Colon (tissue), 2 donors: Measurements from ENCODE around the gene MGRN1.

ENCODE experiments used
- FAIRE-seq: peaks from 2 replicates; lab custom pipeline; 2012; peaks lifted over from hg19 to GRCh38; lab: Jason Lieb, UNC
- donor health status: control.
- donor health status: control.

MGRN1 gene

DNA sequence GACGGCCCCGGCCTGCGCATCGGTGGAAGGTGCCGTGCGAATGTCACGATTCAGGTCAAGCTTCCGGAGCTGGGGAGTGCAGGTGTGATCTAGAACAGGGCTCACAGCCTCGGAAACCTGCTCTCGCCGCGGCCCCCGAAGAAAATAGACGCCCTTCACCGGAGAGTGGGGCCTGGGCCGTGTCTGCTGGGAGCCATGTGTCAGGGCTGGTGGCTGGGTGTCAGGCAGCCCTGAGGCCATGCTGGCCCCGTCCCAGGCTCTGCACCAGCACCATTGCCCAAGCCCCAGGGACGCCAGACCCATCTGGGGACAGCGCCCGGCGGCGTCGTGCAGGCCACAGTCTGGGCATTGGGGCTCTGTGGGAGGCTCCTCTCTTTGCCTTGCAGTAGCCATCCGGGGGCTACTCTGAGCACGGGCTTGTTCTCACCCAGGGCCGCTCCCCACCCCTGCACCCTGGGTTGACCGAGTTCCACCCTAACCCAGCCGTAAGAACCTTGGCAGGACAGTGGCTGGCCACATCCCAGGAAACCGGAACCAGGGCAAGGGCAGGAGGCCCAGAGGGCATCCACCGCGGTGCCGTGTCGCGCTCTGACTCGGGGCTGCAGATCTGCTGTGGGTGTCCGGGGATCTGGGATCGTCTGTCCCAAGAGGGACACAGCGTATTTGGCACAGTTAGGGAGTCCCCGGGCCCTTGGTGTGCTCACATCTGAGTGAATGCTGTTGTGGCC is 63.5 kb downstream of the MGRN1 start:
- no peak for FAIRE-seq

DNA sequence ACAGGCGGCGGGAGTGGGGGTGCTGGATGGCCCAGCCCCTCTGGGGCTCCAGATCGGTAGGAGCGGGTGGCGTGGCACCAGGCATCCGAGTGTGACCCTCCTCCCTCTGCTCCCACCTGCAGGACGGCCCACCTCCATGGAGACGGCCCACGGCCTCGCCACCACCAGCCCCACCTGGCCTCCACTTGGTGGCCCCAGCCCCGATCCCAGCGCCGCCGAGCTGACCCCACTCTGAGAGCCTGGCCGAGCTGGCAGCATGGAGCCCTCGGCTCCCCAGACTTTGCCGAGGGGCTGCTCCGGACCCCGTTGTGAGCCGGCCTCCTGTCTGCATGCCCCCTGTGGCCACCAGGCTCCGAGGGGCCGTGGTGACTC is 64.0 kb downstream of the MGRN1 start:
- FAIRE-seq: no peak

DNA sequence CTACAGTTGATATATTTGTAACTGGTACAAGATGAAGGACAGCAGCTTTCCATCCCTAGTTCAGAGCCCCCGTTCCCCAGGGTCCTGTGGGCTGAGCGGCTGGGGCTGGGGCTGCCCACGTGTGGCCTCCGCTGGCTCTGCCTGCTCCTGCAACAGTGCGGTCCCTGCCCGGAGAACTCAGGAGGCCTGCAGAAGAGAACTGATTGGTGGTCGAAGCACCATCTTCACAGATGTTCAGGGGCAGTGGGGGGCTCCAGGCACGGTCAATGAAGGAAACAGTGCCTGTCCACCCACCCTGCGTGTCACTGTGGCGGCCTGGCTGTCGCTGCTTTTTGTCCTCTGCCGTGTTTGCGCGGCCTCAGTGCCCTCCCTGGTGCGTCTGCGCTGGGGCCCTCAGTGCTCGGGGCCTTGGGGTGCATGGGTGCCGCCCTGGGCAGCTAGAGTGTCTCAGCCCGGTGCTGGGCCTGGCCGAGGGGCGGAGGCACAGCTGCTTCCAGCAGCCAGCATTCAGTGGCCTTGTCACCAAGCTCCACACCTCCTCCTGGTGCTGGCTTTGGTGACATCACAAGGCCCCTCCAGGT is 64.6 kb downstream of the MGRN1 start:
- no peak for FAIRE-seq

DNA sequence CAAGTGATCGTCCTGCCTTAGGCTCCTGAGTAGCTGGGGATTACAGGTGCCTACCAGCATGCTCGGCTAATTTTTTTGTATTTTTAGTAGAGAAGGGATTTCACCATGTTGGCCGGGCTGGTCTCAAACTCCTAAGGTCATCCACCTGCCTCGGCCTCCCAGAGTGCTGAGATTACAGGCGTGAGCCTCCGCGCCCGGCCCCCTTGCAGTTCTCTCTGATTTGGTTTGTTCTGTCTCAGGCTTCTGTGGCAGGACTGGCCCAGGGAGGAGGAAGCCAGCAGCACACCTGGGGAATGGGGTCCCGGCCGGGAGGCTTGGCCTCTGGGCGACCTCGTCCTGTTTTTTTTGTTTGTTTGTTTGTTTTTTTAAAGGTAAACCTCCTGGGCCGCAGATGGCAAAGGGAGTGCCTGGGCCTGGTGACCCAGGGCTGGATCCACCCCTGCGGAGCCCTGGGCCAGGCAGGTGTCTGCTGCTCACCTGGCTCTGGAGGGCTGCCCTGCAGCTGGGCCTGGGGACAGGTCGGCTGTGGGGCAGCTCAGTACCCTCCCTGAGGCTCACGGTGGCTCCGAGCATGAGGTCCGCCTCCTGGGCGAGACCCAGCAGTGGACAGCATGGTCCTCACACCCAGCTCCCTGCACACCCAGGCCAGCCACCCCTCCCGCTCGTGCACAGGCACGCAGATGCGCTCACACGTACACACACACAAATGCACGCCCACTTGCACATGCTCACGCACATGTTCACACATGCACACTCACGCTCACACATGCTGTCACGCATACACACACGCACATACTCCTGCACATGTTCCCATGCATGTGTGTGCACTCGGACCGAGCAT is 65.5 kb downstream of the MGRN1 start:
- no peak for FAIRE-seq

DNA sequence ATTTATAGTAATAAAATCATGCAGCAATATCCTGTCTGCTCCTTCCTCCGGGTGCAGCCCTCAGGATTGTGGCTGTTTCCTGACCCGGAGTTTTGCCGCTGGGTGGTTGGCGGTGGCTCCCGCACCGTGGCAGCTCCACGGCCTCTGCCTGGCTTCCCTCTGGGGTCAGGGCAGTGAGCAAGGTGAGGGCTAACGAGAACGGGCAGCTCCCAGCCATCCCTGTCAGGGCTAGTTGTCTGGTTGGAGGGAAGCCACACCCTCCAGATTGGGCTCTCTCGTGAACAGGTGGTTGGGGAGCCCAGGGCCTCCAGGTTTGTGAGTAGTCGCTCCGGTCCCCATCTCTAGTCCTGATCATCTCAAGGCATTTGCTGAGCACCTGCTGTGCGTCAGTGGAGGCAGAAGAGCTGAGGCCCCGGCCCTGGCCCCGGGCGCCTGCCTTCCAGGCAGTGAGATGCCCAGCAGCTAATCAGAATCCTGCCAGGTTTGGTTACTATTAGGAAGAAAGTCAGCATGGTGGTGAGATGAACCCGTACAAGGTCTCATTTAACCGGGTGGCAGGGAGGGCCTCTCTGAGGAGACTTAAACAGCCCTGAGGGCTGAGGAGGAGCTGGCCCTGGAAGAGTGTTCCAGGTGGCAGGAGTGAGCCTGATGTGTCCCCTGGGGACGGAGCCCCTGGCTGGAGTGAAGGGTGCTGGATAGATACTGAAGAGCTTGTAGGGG is 66.5 kb downstream of the MGRN1 start:
- no peak for FAIRE-seq

DNA sequence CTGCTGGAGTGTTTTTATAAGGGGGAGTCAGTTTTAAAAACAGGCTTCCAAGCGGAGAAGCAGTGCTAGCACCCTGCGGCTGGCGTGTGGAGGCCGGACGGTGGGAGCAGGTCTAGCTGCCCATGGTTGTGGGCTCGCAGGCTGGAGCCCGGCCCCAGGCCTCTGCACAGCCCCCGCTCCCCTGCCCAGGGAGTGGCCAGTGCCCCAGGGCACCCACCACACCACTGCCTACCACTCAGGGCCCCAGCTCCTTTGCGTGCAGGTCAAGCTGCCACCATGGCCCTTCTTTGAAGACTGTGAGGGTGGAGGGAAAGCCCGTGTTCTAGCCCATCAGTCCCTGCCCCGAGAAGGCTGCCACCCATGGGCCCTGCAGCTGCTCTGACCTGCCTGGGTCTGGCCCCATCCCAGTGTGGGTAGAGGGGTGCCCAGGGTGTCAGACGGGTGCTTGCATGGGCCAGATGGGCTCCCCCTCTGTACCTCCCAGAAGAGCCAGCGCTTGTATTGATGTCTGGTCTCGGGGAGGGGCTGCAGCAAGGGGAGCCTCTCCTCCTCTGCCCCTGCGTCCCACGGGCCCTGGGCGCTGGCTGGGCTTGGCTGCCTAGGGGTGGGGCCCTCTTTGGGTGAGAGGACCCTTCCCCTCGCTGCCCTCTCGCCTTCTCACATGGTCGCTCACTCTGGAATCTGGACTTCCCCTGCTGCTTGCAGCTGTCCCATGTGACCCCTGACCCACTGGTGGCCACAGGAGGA is 67.2 kb downstream of the MGRN1 start:
- FAIRE-seq: no peak

DNA sequence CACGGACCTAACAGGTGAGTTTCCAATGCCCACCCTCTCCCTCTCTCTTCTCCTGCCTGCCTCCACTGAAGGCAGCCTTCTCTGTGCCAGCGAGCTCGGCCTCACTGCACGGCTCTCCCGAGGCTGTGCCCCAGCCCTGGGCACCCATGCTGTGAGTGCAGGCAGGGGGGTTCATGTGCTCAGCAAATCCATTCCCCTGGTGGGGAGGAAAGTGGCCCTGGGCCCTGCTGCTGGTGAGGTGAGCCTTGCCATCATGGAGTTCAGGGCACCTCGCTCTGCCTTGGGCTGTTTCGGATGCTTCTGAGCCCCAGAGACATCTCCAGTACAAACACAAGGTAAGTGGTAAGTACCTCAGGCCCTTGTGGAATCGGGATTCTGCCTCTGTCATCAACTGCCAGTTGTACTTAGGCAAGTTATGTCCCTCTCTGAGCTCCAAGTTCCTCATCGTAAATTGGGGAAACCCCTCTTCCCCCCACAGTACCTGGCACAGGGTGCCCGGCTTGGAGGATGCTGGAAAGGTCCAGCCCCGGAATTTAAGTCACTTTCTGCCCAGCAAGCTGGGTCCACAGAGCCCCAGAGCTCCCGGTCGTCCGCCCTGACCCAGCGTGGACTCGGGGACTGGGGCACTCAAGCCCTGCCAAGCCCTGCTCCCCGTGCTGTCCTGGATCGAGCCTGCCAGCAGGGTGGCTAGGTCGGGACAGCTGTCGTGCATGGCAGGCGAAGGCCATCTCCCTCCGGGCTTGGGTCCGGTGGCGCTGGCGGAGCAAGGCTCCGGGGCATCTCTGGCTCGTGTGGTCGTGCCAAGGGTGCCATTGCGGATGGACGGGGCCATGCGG is 68.1 kb downstream of the MGRN1 start:
- no peak for FAIRE-seq

DNA sequence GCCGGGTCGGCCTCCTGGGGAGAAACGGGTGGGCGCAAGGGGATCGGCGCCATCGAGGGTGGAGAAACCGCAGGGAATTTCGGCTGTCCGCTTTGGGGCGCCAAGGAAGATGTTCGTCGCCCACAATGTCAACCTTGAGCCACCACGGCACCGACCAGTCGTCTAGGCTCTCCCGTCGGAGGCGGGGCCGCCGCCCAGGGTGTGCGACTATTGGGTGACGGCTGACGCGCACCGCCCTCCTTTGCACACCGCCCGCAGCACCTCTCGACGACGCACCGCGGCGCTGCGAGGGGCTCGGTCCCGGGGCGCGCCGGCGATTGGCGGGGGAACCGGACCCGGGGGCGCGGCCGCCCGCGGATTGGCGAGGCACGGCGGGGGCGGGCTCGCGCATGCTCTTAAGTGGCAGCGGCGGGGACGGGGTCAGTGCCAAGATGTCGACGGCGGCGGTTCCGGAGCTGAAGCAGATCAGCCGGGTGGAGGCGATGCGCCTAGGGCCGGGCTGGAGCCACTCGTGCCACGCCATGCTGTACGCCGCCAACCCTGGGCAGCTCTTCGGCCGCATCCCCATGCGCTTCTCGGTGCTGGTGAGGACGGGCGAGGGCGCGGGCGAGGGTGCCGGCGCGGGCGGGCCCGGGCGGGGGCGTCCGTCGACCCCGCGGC is 68.8 kb downstream of the MGRN1 start, which contains the start of gene NUDT16L1:
Gene NUDT16L1 (plus strand): TSS at position 267 of the 660 bp plus-strand sequence. CDS start 165 bp downstream, at position 432.
- no peak for FAIRE-seq

DNA sequence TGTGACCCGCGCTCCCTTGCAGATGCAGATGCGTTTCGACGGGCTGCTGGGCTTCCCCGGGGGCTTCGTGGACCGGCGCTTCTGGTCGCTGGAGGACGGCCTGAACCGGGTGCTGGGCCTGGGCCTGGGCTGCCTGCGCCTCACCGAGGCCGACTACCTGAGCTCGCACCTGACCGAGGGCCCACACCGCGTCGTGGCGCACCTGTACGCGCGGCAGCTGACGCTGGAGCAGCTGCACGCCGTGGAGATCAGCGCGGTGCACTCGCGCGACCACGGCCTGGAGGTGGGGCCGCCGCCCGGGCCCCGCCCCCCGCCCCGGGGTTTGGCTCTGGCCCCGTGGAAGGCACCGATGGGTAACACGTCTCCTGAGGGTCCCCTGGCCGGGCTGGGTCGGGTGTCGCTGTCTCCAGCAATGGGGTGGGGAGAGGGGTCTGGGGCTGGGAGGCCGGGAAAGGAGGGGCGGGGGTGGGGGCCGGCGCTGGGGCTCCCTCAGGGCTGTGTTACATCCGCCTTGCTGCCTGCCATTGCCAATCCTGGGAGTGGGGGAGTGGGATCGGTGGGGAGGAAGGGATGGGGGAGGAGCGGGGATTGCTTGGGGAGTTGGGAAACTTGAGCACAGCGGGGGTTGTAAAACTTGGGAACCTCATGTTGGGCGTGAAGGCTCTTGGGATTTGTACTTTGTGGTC is 69.5 kb downstream of the MGRN1 start:
- FAIRE-seq: no peak

DNA sequence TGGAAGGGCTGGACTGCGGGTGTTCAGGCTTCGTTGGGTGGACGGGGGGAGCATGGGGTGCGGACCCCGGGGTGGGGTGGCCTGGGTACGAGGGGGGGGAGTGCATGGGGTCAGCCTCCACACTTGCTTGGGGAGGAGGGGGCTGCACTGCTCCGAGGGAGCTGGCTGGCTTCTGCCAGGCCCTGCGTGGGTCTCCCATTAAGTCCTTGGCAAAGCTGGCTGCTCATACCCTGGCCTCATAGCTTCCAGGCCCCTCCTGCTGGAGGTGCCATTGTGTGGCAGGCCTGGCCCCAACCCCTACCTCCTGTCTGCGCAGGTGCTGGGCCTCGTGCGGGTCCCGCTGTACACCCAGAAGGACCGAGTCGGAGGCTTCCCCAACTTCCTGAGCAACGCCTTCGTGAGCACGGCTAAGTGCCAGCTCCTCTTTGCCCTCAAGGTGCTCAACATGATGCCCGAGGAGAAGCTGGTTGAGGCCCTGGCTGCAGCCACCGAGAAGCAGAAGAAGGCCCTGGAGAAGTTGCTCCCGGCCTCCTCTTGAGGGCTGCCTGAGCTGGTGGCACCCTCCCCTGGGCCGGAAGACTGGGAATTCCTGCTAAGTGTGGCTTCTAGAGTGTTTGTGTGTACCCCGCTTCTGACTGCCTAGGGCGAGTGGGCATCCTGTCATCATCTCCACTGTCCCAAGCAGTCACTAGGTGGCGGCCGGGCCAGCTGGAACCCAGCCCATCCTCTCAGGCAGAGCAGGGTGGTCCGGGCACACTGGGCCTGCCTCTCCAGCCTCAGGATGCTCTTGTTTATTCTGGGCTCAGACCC is 70.2 kb downstream of the MGRN1 start:
- FAIRE-seq: no peak

DNA sequence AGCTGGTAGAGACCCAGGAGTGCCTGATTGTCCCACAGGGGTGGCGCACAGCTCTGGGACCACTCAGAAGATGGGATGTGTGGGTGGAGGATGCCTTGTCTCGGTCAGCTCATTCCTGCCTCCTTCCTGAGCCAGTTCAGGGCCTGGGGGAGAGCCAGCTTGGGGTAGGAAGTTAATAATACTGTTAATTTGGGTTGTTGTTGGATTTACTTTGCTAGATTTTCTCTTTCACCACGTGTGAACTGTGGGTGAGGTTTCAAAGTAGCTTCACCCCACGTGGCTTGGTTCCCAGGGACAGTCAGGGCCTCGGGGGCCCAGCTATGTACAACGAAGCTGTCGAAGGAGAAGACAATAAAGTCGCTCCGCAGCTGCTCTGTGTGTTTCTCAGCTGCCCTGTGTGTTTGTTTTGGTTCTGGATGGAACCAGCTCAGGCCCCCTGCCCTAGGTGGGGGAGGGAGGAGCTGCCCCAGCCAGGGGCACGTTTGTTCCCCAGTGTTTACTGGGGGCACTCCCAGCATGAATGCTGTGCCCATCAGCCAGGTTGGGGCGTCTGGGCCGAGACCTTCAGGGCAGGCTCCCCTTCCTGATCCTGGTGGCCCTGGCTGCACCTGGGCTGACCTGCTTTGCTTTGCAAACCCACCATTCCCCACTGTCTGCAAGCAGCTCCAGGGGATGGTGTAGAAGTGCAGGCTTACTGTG is 71.0 kb downstream of the MGRN1 start:
- no peak for FAIRE-seq

DNA sequence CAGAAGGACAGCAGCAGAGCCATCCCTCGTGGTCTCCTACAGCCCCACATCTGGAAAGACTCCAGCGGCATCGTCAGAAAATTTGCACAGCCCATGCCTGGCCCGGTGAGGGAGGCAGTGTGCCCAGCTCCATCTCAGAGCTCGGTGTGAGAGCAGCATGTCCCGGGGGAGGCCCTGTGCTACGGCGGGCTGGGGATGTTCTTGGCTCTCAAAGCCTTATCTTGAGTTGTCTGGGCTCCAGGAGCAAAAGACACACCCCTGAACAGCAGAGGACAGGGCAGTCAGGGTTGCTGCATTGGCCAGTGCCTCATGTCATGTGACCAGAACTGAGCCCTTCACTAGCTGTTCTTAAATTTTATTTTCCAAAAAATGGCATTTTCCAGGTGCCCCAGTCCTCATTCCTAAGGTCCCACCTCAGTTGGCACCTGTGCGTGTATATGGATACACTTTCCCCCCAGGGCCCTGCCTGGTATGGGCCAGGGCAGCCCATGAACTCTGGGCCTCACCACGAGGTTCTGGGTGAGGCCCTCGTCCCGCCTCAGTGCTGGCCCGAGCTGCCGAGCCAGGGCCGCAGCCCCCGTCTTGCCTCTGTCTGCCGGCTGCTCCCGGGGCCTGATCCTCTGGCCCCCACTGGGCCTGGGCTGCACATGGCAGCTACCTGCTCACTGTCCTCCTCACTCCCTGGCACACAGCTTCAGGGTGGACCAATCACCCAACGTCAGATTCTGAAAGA is 71.7 kb downstream of the MGRN1 start:
- FAIRE-seq: no peak

DNA sequence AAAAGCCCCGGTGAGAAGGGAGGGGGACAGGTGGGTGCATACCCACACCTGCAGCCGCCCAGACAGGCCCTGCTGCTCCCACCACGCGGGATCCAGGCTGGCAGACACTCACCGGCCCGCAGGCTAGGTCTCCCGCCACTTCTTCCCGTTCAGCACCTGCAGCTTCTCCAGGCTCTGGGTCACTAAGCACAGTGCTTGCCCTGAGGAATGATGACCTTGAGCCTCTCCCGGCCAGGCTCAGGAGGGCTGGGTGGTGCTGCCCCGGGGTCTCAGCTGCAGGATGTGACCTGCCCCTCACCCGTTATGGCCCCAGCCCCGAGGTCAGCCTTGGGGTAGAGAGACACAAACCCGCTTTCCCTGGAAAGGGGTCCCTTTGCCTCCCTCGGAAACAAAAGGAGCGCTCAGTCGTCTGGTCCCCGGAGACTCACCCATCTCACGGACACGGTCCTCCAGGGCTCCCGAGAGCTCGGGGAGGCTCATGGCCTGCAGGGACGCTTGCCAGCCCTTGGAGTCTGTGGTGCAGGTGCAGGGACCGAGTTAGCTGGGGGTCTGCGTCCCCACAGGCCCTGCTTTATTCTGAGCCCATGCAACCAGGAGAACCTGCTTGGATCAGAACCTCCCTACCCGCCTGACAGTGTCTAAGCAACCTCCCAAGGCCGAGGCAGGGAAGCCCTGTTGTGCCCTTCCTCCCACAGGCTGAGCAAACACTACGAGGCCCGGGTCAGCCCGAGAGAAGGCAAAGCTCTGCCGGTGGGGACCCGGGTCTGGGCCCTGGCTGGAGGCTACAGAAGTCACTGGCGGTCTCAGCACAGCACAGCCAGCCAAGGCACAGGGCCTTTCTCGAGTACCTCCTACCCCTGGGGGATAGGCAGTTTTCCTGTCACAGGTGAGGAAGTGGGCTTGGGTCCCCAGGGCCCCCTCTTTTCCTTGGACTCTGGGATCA is 72.5 kb downstream of the MGRN1 start:
- no peak for FAIRE-seq

DNA sequence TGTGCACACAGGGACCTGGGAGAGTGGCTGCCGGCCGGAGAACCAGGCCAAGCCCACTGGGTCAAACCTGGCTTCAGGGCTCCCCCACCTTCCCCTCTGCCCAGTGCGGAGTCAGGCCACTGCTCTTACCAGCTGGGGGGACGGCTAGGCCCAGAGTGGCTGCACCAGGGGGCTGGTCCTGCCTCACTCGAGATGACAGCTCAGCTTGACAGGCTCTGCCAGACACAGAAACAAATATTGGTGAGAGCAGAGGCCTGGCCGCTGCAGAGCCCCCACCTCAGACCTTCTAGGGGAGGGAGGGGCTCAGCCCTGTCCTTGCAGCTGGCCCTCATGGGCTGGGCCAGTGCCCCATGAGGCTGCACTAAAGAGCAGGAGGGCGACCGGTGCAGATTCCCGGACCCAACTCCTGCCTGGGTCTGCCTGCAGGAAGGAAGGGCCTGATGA is 73.2 kb downstream of the MGRN1 start:
- no peak for FAIRE-seq

DNA sequence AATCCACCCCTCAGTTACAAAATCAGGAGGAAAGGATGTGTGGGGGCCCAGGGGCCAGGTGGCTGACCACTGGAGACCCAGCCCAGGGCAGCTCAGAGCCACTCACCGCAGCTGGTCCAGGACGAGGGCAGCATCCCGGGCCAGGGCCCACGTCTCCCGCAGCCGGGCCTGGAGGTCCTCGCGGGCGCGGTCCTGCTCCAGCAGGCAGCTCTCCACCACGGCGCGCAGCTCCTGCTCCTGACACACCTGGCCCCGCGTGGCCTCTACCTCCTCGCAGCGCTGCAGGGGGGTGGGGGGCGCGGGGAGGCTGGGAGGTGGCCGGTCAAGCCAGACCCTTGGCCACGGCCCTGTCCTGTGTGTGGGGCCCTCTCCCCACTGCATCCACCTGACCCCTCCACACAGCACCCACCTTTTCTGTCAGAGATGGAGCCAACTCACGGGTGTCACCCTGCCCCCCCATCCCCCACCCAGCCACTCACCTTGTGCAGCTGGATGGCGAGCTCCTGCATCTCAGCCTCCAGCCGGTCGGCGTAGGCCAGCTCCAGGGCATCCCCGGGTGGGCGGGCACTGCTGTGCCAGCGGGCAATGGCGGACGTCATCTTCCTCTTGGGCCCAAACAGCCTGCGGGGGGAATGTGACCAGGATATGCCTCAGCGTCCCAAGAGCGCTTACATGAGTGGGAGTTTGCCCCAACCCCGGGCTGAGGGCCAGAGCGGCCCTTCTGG is 73.9 kb downstream of the MGRN1 start:
- no peak for FAIRE-seq
